GM12878 (cell line): ENCODE data around the gene C19orf67. TPM values are rescaled to one million over a fixed set of nuclear protein-coding genes. Genes with fewer than 3 reads are reported as not detected.

Source experiments
- ATAC-seq: fragments of 200-7000 bp; cut with Tn5 transposase; 3 replicates; pipeline ENCODE4 v1.9.1; 2020; ENCODE audit warnings: mild to moderate bottlenecking, moderate library complexity
- BruUV-seq: library from RNA; stranded (reverse); fragments of 400-500 nt; replicated peaks from 2 replicates; lab custom pipeline; 2021; lab: Mats Ljungman, UMichigan
- CTCF ChIA-PET: fragments of 300-600 bp; sonication (Branson Sonifier 250); formaldehyde crosslinking; extraction: SDS; loops from one replicate; lab custom pipeline; 2021; ENCODE audit warnings: inconsistent platforms; lab: Yijun Ruan, JAX
- POLR2A ChIA-PET: fragments of 350-600 bp; formaldehyde crosslinking; extraction: SDS; loops from one replicate; lab custom pipeline; 2021; ENCODE audit warnings: inconsistent platforms; lab: Charles Lee
- RAD21 ChIA-PET: fragments of 300-600 bp; sonication (Branson Sonifier 250); formaldehyde crosslinking; loops from one replicate; lab custom pipeline; 2023; ENCODE audit warnings: antibody characterized with exemption; ENCODE audit not compliant: unreplicated experiment; lab: Charles Lee
- SMC1A ChIA-PET: fragments of 300-600 bp; sonication (Branson Sonifier 250); formaldehyde crosslinking; loops from one replicate; lab custom pipeline; 2023; ENCODE audit not compliant: unreplicated experiment, uncharacterized antibody; lab: Charles Lee
- DNase-seq: peaks from one replicate; pipeline ENCODE4 v3.0.0-alpha.2; 2011; ENCODE audit warnings: low read depth, low spot score
- FAIRE-seq: peaks from 3 replicates; lab custom pipeline; 2011; peaks lifted over from hg19 to GRCh38; lab: Jason Lieb, UNC
- H2AFZ ChIP-seq: 2 replicates; pipeline ENCODE4 v1.6.0; 2011; ENCODE audit warnings: low read depth, low read length, control low read depth; ENCODE audit not compliant: control insufficient read depth
- H3K27ac ChIP-seq: 2 replicates; pipeline ENCODE4 v1.5.1; 2011; ENCODE audit warnings: control low read depth; ENCODE audit not compliant: control insufficient read depth, insufficient read depth
- H3K27me3 ChIP-seq, 2 experiments: replicated peaks in 1 of 2; 2 replicates each; pipeline versions ENCODE4 v1.6.0 to v1.6.1; 2011; ENCODE audit warnings: low read length in 1 of 2; ENCODE audit not compliant: control insufficient read depth in 2 of 2, insufficient read depth in 2 of 2
- H3K36me3 ChIP-seq, 2 experiments: 2 replicates each; pipeline ENCODE4 v1.5.1; 2011; ENCODE audit warnings: low read length in 1 of 2; ENCODE audit not compliant: control insufficient read depth in 2 of 2, insufficient read depth in 2 of 2
- H3K4me1 ChIP-seq: 2 replicates; pipeline ENCODE4 v1.6.1; 2011; ENCODE audit warnings: mild to moderate bottlenecking, low read length, moderate library complexity, mixed read lengths; ENCODE audit not compliant: control insufficient read depth, insufficient read depth
- H3K4me2 ChIP-seq: 2 replicates; pipeline ENCODE4 v1.6.0; 2011; ENCODE audit warnings: control low read depth; ENCODE audit not compliant: control insufficient read depth, insufficient read depth
- H3K4me3 ChIP-seq: fragments of 200-600 bp; sonication (generic); 2 replicates; pipeline ENCODE4 v1.5.1; 2016
- H3K79me2 ChIP-seq: 2 replicates; pipeline ENCODE4 v1.6.0; 2011; ENCODE audit warnings: low read length; ENCODE audit not compliant: control insufficient read depth, insufficient read depth
- H3K9ac ChIP-seq: 2 replicates; pipeline ENCODE4 v1.8.0; 2011; ENCODE audit warnings: low read length, control low read depth, mixed read lengths; ENCODE audit not compliant: control insufficient read depth, insufficient read depth
- H3K9me3 ChIP-seq: replicated peaks from 3 replicates; pipeline ENCODE4 v1.5.1; 2011; ENCODE audit warnings: mild to moderate bottlenecking, low read length; ENCODE audit not compliant: control insufficient read depth, insufficient read depth
- H4K20me1 ChIP-seq: 2 replicates; pipeline ENCODE4 v1.6.0; 2011; ENCODE audit not compliant: control insufficient read depth, insufficient read depth
- CHD2 ChIP-seq: IDR thresholded peaks from 2 replicates; pipeline ENCODE4 v1.6.1; 2011; ENCODE audit warnings: low read depth, low read length, improper control_type of control experiment, borderline replicate concordance
- CHD4 ChIP-seq: fragments of 200-600 bp; sonication (generic); IDR thresholded peaks from 2 replicates; pipeline ENCODE4 v1.6.1; 2016; ENCODE audit warnings: mild to moderate bottlenecking
- CTCF ChIP-seq, 3 experiments: IDR thresholded peaks in 2 of 3; conservative IDR thresholded peaks in 1 of 3; 2 replicates each; pipeline ENCODE4 v1.5.1; 2011; ENCODE audit warnings: low read depth in 3 of 3, low read length in 3 of 3, mild to moderate bottlenecking in 3 of 3, control low read depth in 2 of 3, moderate library complexity in 2 of 3, inconsistent platforms in 1 of 3, mixed read lengths in 1 of 3; ENCODE audit not compliant: control insufficient read depth in 2 of 3, insufficient read depth in 1 of 3; ENCODE audit errors: extremely low read depth in 1 of 3
- EED ChIP-seq: sonication (generic); IDR thresholded peaks from 2 replicates; pipeline ENCODE4 v1.6.1; 2016; ENCODE audit warnings: antibody characterized with exemption, low read depth
- EP300 ChIP-seq, 2 experiments: fragments of 150-350 bp in 1 of 2; IDR thresholded peaks; 2 replicates each; pipeline ENCODE4 v1.6.1; 2011 to 2012; ENCODE audit warnings: low read depth in 2 of 2, low read length in 2 of 2, borderline replicate concordance in 1 of 2, improper control_type of control experiment in 1 of 2, inconsistent platforms in 1 of 2; ENCODE audit not compliant: control insufficient read depth in 1 of 2
- ETV6 ChIP-seq, 2 experiments: fragments of 450-650 bp in 1 of 2; IDR thresholded peaks in 1 of 2; conservative IDR thresholded peaks in 1 of 2; 2 replicates each; pipeline ENCODE4 v1.6.1; 2014; ENCODE audit warnings: antibody characterized with exemption in 1 of 2, borderline replicate concordance in 1 of 2, low read depth in 1 of 2, mild to moderate bottlenecking in 1 of 2, moderate library complexity in 1 of 2
- HDAC6 ChIP-seq: fragments of 200-600 bp; sonication (generic); IDR thresholded peaks from one replicate; pipeline ENCODE4 v1.8.0; 2017; ENCODE audit warnings: antibody characterized with exemption; ENCODE audit not compliant: unreplicated experiment
- HDGF ChIP-seq: fragments of 450-650 bp; IDR thresholded peaks from 2 replicates; pipeline ENCODE4 v1.6.1; 2016; ENCODE audit warnings: antibody characterized with exemption
- IRF4 ChIP-seq: IDR thresholded peaks from 2 replicates; pipeline ENCODE4 v1.6.1; 2011; ENCODE audit warnings: low read depth, low read length
- MTA2 ChIP-seq: fragments of 450-650 bp; IDR thresholded peaks from 2 replicates; pipeline ENCODE4 v1.6.1; 2016; ENCODE audit warnings: low read depth, mild to moderate bottlenecking, moderate library complexity
- MXI1 ChIP-seq: fragments of 150-350 bp; IDR thresholded peaks from 2 replicates; pipeline ENCODE4 v1.6.1; 2011; ENCODE audit warnings: low read depth, mild to moderate bottlenecking, inconsistent platforms, low read length, improper control_type of control experiment
- NBN ChIP-seq: fragments of 450-650 bp; IDR thresholded peaks from 2 replicates; pipeline ENCODE4 v1.6.1; 2016
- NRF1 ChIP-seq: conservative IDR thresholded peaks from 2 replicates; pipeline ENCODE4 v1.6.1; 2011; ENCODE audit warnings: mild to moderate bottlenecking, low read depth, low read length, improper control_type of control experiment
- PAX5 ChIP-seq: IDR thresholded peaks from 2 replicates; pipeline ENCODE4 v1.6.1; 2011; ENCODE audit warnings: low read depth, low read length, borderline replicate concordance
- POLR2A ChIP-seq: IDR thresholded peaks from 2 replicates; pipeline ENCODE4 v1.6.1; 2011; ENCODE audit warnings: low read depth, mild to moderate bottlenecking, low read length
- POLR2AphosphoS5 ChIP-seq: IDR thresholded peaks from 2 replicates; pipeline ENCODE4 v1.6.1; 2011; ENCODE audit warnings: mild to moderate bottlenecking, low read length, inconsistent platforms
- STAT3 ChIP-seq: IDR thresholded peaks from 2 replicates; pipeline ENCODE4 v1.6.1; 2011; ENCODE audit warnings: low read depth, low read length, improper control_type of control experiment
- TCF7 ChIP-seq: IDR thresholded peaks from 2 replicates; pipeline ENCODE4 v1.6.1; 2014; ENCODE audit warnings: antibody characterized with exemption, borderline replicate concordance
- WRNIP1 ChIP-seq: IDR thresholded peaks from 2 replicates; pipeline ENCODE4 v1.6.1; 2011; ENCODE audit warnings: low read depth, low read length, improper control_type of control experiment, borderline replicate concordance
- YY1 ChIP-seq: IDR thresholded peaks from 2 replicates; pipeline ENCODE4 v1.6.1; 2011; ENCODE audit warnings: low read depth, mild to moderate bottlenecking, low read length
- ZNF217 ChIP-seq: fragments of 450-650 bp; IDR thresholded peaks from 2 replicates; pipeline ENCODE4 v1.6.1; 2017; ENCODE audit warnings: antibody characterized with exemption, mild to moderate bottlenecking
- WGBS: methylation state at CpG from one replicate; pipeline ENCODE4 v1.1.6; 2016; ENCODE audit warnings: low lambda C conversion rate; ENCODE audit not compliant: insufficient replicate concordance, insufficient coverage; ENCODE audit errors: missing lambda C conversion rate; 5-methylcytosine and 5-hydroxymethylcytosine counted together
- in situ Hi-C: fragments of 300-500 bp; cut with MboI; formaldehyde crosslinking; loops from 9 replicates; pipeline ENCODE4 v1.14.3; 2018; ENCODE audit warnings: mixed read lengths
- intact Hi-C: fragments of 100-400 bp; cut with micrococcal nuclease; formaldehyde crosslinking; loops from one replicate; pipeline ENCODE4 v1.14.2; 2022; ENCODE audit not compliant: unreplicated experiment
- polyA plus RNA-seq, 11 experiments: library from polyadenylated mRNA; depleted of rRNA in 4 of 11; unstranded in 6 of 11; stranded (reverse) in 5 of 11; fragments of >200 nt; fragmentation: Nextera tagmentation in 4 of 11; fragmentation: Illumina TruSeq in 1 of 11; extraction: Ambion mirVana in 4 of 11; extraction: Trizol in 1 of 11; gene quantifications; 1 replicate in 1 of 11; 2 replicates in 10 of 11; pipeline versions ENCODE4 v1.2.1 to v1.2.3, GENCODE V29; 2011 to 2016; ENCODE audit warnings: inconsistent platforms in 2 of 11, missing spikeins in 2 of 11, low read depth in 1 of 11
- total RNA-seq, 4 experiments: library from RNA; depleted of rRNA in 3 of 4; stranded (reverse); fragments of >200 nt in 3 of 4; fragmentation: Illumina TruSeq in 1 of 4; extraction: Trizol in 1 of 4; gene quantifications; 2 replicates each; pipeline versions ENCODE4 v1.2.1 to v1.2.3, GENCODE V29; 2013 to 2021
- TF ChIP-seq, protein P1 (sequence below): fragments of 450-650 bp; IDR thresholded peaks from 2 replicates; pipeline ENCODE4 v1.6.1; 2016; ENCODE audit warnings: mild to moderate bottlenecking
- TF ChIP-seq, protein P2 (sequence below): fragments of 450-650 bp; IDR thresholded peaks from 2 replicates; pipeline ENCODE4 v1.6.1; 2017; ENCODE audit warnings: mild to moderate bottlenecking

C19orf67 gene
- total and polyA plus RNA-seq, 10 of the 15 experiments (the other 5 are each of a cell fraction or from before 2014, with no cell fraction given), result 0.14 TPM; not detected in 9

GRCh38 chr19:14089412-14089661 is 3.8 kb upstream of the C19orf67 start:
- no peaks in the 10 kb centered on the region for H3K27me3 ChIP-seq
- peak overlapping the region; percentile 36; the same call in 1 of the 2 replicates for H3K9ac ChIP-seq
- intact Hi-C loops (no loop called here), in situ Hi-C loops (no loop called here)
- BruUV-seq, result no TSS peak
- H3K36me3 ChIP-seq, result peaks cover 3 to 5% of the 10 kb centered on the region in 2 experiments; a peak in 3 of 4 replicates
- peak overlapping the region; percentile 55 for H3K4me3 ChIP-seq
- ChIA-PET RAD21 (no interaction called here), SMC1A (interaction anchor here (1.0 kb wide), 1 partner anchor 47 kb away, joined by 3 read pairs; the partner anchor contains the start of gene ASF1B), CTCF (interaction anchor here (1.0 kb wide), 1 partner anchor 209 kb away, joined by 3 read pairs; no protein-coding TSS in a partner anchor), POLR2A (interaction anchor here (1.0 to 1.2 kb wide), 2 partner anchors 9 to 12 kb away, joined by 4 to 5 read pairs; no protein-coding TSS in a partner anchor)
- no peak overlapping the region; the same call in 1 of the 2 replicates for H3K27ac ChIP-seq
- H4K20me1 ChIP-seq, result no peaks in the 10 kb centered on the region
- ATAC-seq (no peak), FAIRE-seq (no peak), DNase-seq (no peak)
- 4% methylated on average over 16 of the region's 16 CpGs for WGBS
- peak overlapping the region; percentile 85 for H3K4me2 ChIP-seq
- H3K79me2 ChIP-seq, result peaks cover 6% of the 10 kb centered on the region
- peaks cover 7% of the 10 kb centered on the region; the same call in 1 of the 2 replicates for H3K4me1 ChIP-seq
- peaks cover 2% of the 10 kb centered on the region; the same call in 1 of the 3 replicates for H3K9me3 ChIP-seq
- peak overlapping the region; percentile 11 for H2AFZ ChIP-seq
- TF ChIP-seq POLR2AphosphoS5 (no peak), POLR2A (no peak), NBN (no peak), YY1 (no peak), CTCF (IDR thresholded peaks at IDR 0.05 in 2 of 3, conservative IDR thresholded peaks at IDR 0.05 in 1 of 3; ENCODE audit: control insufficient read depth in 2 of 3, extremely low read depth in 1 of 3, insufficient read depth in 1 of 3, low read depth in 3 of 3, low read length in 3 of 3) (0 out of 6 replicates have a peak, but pooled peaks of 1 of the 3 experiments have one; percentile 2), ETV6 (conservative IDR thresholded peaks at IDR 0.05 in 1 of 2, IDR thresholded peaks at IDR 0.05 in 1 of 2; ENCODE audit: borderline replicate concordance in 1 of 2, low read depth in 1 of 2) (no peak), EP300 (IDR thresholded peaks at IDR 0.05; ENCODE audit: borderline replicate concordance in 1 of 2, control insufficient read depth in 1 of 2, low read depth in 2 of 2, low read length in 2 of 2) (no peak), MXI1 (0 out of 2 replicates have a peak, but pooled peaks have one; percentile 24), MTA2 (no peak), EED (no peak), STAT3 (no peak), HDAC6 (peak; percentile 76), HDGF (no peak), IRF4 (no peak), WRNIP1 (no peak), ZNF217 (no peak), CHD4 (no peak), PAX5 (no peak), CHD2 (no peak), NRF1 (no peak), TCF7 (no peak)
- TF ChIP-seq, protein P1, sequence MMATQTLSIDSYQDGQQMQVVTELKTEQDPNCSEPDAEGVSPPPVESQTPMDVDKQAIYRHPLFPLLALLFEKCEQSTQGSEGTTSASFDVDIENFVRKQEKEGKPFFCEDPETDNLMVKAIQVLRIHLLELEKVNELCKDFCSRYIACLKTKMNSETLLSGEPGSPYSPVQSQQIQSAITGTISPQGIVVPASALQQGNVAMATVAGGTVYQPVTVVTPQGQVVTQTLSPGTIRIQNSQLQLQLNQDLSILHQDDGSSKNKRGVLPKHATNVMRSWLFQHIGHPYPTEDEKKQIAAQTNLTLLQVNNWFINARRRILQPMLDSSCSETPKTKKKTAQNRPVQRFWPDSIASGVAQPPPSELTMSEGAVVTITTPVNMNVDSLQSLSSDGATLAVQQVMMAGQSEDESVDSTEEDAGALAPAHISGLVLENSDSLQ, result no peak
- TF ChIP-seq, protein P2, sequence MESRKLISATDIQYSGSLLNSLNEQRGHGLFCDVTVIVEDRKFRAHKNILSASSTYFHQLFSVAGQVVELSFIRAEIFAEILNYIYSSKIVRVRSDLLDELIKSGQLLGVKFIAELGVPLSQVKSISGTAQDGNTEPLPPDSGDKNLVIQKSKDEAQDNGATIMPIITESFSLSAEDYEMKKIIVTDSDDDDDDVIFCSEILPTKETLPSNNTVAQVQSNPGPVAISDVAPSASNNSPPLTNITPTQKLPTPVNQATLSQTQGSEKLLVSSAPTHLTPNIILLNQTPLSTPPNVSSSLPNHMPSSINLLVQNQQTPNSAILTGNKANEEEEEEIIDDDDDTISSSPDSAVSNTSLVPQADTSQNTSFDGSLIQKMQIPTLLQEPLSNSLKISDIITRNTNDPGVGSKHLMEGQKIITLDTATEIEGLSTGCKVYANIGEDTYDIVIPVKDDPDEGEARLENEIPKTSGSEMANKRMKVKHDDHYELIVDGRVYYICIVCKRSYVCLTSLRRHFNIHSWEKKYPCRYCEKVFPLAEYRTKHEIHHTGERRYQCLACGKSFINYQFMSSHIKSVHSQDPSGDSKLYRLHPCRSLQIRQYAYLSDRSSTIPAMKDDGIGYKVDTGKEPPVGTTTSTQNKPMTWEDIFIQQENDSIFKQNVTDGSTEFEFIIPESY, result no peak
